Trophoblast cell (in vitro differentiated cells and primary cell): ENCODE measurements around the gene RPP25. TPM values are rescaled to one million over a fixed set of nuclear protein-coding genes. Genes with fewer than 3 reads are reported as not detected.

Source experiments
- DNase-seq, 2 donors: peaks; one replicate each; pipeline ENCODE4 v3.0.0-alpha.2; 2016
- H2AFZ ChIP-seq: 2 replicates; pipeline ENCODE4 v1.6.1; 2013; ENCODE audit warnings: low read length, moderate library complexity, mild to moderate bottlenecking; ENCODE audit not compliant: insufficient read depth, poor library complexity
- H2AK5ac ChIP-seq: 2 replicates; pipeline ENCODE4 v1.6.1; 2013; ENCODE audit warnings: mild to moderate bottlenecking, low read length
- H2BK120ac ChIP-seq: 2 replicates; pipeline ENCODE4 v1.6.1; 2013; ENCODE audit warnings: low read length, mild to moderate bottlenecking, moderate library complexity; ENCODE audit not compliant: insufficient read depth, poor library complexity
- H2BK12ac ChIP-seq: 2 replicates; pipeline ENCODE4 v1.6.1; 2013; ENCODE audit warnings: mild to moderate bottlenecking, low read length, moderate library complexity
- H2BK5ac ChIP-seq: 2 replicates; pipeline ENCODE4 v1.6.1; 2013; ENCODE audit warnings: low read length, low read depth, moderate library complexity, mild to moderate bottlenecking; ENCODE audit not compliant: poor library complexity
- H3K14ac ChIP-seq: 2 replicates; pipeline ENCODE4 v1.6.1; 2013; ENCODE audit warnings: mild to moderate bottlenecking, low read length
- H3K18ac ChIP-seq: 2 replicates; pipeline ENCODE4 v1.6.1; 2013; ENCODE audit warnings: mild to moderate bottlenecking, low read length
- H3K23ac ChIP-seq: 2 replicates; pipeline ENCODE4 v1.6.1; 2013; ENCODE audit warnings: low read length
- H3K27ac ChIP-seq: 2 replicates; pipeline ENCODE4 v1.5.1; 2013; ENCODE audit warnings: low read depth, mild to moderate bottlenecking, inconsistent platforms, low read length, moderate library complexity
- H3K27me3 ChIP-seq: 2 replicates; pipeline ENCODE4 v1.6.1; 2013; ENCODE audit warnings: inconsistent platforms, mild to moderate bottlenecking, low read length, moderate library complexity; ENCODE audit not compliant: insufficient read depth
- H3K36me3 ChIP-seq, 2 experiments: 1 replicate in 1 of 2; 2 replicates in 1 of 2; pipeline ENCODE4 v1.6.1; 2013; ENCODE audit warnings: low read length in 2 of 2, mild to moderate bottlenecking in 2 of 2, moderate library complexity in 1 of 2; ENCODE audit not compliant: insufficient read depth in 2 of 2, control insufficient read depth in 1 of 2
- H3K4ac ChIP-seq: 2 replicates; pipeline ENCODE4 v1.6.1; 2013; ENCODE audit warnings: low read depth, mild to moderate bottlenecking, low read length, moderate library complexity
- H3K4me1 ChIP-seq, 2 experiments: 1 replicate in 1 of 2; 2 replicates in 1 of 2; pipeline ENCODE4 v1.6.1; 2013; ENCODE audit warnings: low read length in 2 of 2, mild to moderate bottlenecking in 2 of 2, moderate library complexity in 1 of 2; ENCODE audit not compliant: insufficient read depth in 2 of 2, control insufficient read depth in 1 of 2
- H3K4me2 ChIP-seq: 2 replicates; pipeline ENCODE4 v1.6.1; 2013; ENCODE audit warnings: inconsistent platforms, mild to moderate bottlenecking, low read length, moderate library complexity
- H3K4me3 ChIP-seq: 2 replicates; pipeline ENCODE4 v1.5.1; 2013; ENCODE audit warnings: mild to moderate bottlenecking, low read depth, low read length, inconsistent platforms
- H3K79me1 ChIP-seq: one replicate; pipeline ENCODE4 v1.6.1; 2013; ENCODE audit warnings: low read length
- H3K79me2 ChIP-seq: 2 replicates; pipeline ENCODE4 v1.6.1; 2013; ENCODE audit warnings: low read length, mild to moderate bottlenecking; ENCODE audit not compliant: control insufficient read depth, insufficient read depth, poor library complexity
- H3K9ac ChIP-seq: 2 replicates; pipeline ENCODE4 v1.6.1; 2013; ENCODE audit warnings: mild to moderate bottlenecking, low read length
- H3K9me3 ChIP-seq: 2 replicates; pipeline ENCODE4 v1.6.1; 2013; ENCODE audit warnings: low read depth, mild to moderate bottlenecking, control low read depth, inconsistent platforms, low read length; ENCODE audit not compliant: insufficient read depth
- H4K12ac ChIP-seq: 2 replicates; pipeline ENCODE4 v1.6.1; 2013; ENCODE audit warnings: low read depth, mild to moderate bottlenecking, low read length, moderate library complexity
- H4K8ac ChIP-seq: 2 replicates; pipeline ENCODE4 v1.6.1; 2013; ENCODE audit warnings: low read depth, mild to moderate bottlenecking, low read length, moderate library complexity
- H4K91ac ChIP-seq: one replicate; pipeline ENCODE4 v1.6.1; 2013; ENCODE audit warnings: low read depth, mild to moderate bottlenecking, low read length, moderate library complexity
- WGBS: extraction: QIAGEN DNeasy Blood & Tissue Kit; methylation state at CpG from one replicate; pipeline ENCODE4 v1.1.7; 2013; ENCODE audit warnings: missing lambda C conversion rate; ENCODE audit not compliant: insufficient read length, insufficient coverage; ENCODE audit errors: extremely low coverage; 5-methylcytosine and 5-hydroxymethylcytosine counted together
- polyA plus RNA-seq: library from polyadenylated mRNA; stranded (reverse); fragments of 200-250 nt; gene quantifications from 2 replicates; pipeline ENCODE4 v1.2.3, GENCODE V29; 2013

The RPP25 gene, protein sequence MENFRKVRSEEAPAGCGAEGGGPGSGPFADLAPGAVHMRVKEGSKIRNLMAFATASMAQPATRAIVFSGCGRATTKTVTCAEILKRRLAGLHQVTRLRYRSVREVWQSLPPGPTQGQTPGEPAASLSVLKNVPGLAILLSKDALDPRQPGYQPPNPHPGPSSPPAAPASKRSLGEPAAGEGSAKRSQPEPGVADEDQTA
- 0.19 and 0.22 TPM in 2 replicates for polyA plus RNA-seq

DNA sequence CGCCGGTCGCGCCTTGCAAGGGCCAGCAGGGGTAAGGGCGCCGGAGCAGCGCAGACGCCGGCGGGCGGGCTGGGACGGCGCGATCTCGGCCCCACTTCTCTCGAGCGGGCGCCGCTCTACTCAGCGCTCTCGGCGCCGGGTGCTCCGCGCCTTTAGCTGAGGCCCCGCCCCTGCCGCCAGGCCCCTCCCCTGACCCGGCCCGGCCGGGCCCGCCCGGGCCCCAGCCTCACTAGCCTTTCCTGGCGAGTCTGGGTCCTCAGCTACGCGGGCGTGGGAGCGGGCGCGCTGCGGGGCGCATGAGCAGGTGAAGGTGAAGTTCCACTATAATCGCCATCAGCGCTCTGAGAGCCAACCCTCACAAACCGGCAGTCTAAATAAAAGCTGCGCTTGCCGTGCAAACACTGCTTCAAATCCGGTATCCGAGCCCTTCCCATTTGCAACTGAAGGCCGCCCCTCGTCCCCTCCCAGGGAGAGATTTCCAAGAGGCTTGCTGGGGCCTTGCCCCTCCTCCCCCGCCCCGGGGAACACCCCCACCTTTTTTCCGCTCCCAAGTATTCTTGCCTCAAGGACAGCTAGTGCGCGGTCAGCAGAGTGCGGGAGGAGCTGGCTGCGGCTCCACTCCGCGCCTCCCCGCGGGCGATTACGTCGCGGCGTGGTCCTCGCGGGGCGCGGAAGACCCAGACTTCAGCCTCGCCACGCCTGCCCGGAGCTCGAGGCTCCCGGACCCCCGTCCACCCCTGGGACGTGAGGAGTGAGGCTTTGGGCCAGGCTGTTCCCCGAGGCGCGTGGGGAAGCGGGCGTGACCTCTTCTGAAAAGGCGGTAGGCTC, at the start of gene RPP25:
TSS of gene RPP25 (minus strand) at position 125 of the 828 bp plus-strand sequence. CDS start 189 bp downstream, outside the sequence.
- Histone ChIP-seq H3K14ac (no peak within 1 kb of the TSS), H4K8ac (peak within 1 kb of the TSS; percentile 21), H3K23ac (no peak within 1 kb of the TSS), H3K4me1 (peaks cover 13 to 14% of the 10 kb centered on the region in 2 experiments), H3K79me1 (no peaks in the 10 kb centered on the region), H2AK5ac (no peak within 1 kb of the TSS), H3K9ac (no peak within 1 kb of the TSS), H2BK120ac (no peak within 1 kb of the TSS), H2BK12ac (no peak within 1 kb of the TSS), H3K18ac (no peak within 1 kb of the TSS), H3K27ac (no peak within 1 kb of the TSS), H3K4ac (no peak within 1 kb of the TSS), H3K4me2 (peak within 1 kb of the TSS; percentile 98), H3K27me3 (peaks cover 51% of the 10 kb centered on the region), H3K36me3 (no peaks in the 10 kb centered on the region), H3K4me3 (peak within 1 kb of the TSS; percentile 65), H3K9me3 (peaks cover 4% of the 10 kb centered on the region), H2AFZ (peak within 1 kb of the TSS; percentile 56), H2BK5ac (no peak within 1 kb of the TSS), H4K12ac (no peak within 1 kb of the TSS), H3K79me2 (no peaks in the 10 kb centered on the region), H4K91ac (no peak within 1 kb of the TSS)
- peak; percentile 68 to 79 for DNase-seq
- no CpG with 5 or more reads among the region's 83 CpGs for WGBS

- no peak overlapping the region for H3K27ac ChIP-seq
- no peak overlapping the region for H2AK5ac ChIP-seq
- no peak overlapping the region for H2BK12ac ChIP-seq
- no peak overlapping the region for H3K14ac ChIP-seq
- no peaks in the 10 kb centered on the region for H3K79me1 ChIP-seq
- no peak overlapping the region for H3K4me3 ChIP-seq
- H3K9me3 ChIP-seq, result peaks cover 2% of the 10 kb centered on the region
- no peak overlapping the region for H3K9ac ChIP-seq
- no peaks in the 10 kb centered on the region for H3K36me3 ChIP-seq
- no peaks in the 10 kb centered on the region for H3K79me2 ChIP-seq
- no peak for DNase-seq
- no peak overlapping the region for H2BK5ac ChIP-seq
- no peaks in the 10 kb centered on the region for H3K4me1 ChIP-seq
- H3K4me2 ChIP-seq, result no peak overlapping the region
- no CpG with 5 or more reads among the region's 7 CpGs for WGBS
- no peak overlapping the region for H4K91ac ChIP-seq
- H3K23ac ChIP-seq, result no peak overlapping the region
- H4K8ac ChIP-seq, result no peak overlapping the region
- H3K27me3 ChIP-seq, result no peaks in the 10 kb centered on the region
- H4K12ac ChIP-seq, result no peak overlapping the region
- H3K4ac ChIP-seq, result no peak overlapping the region
- no peak overlapping the region for H3K18ac ChIP-seq
- no peak overlapping the region for H2BK120ac ChIP-seq
- no peak overlapping the region for H2AFZ ChIP-seq
These were observed 45.8 kb upstream of the RPP25 start for GRCh38 chr15:75002398-75002797.

- no peak overlapping the region for H2BK120ac ChIP-seq
- no peak overlapping the region for H3K14ac ChIP-seq
- H4K8ac ChIP-seq, result no peak overlapping the region
- H3K4me2 ChIP-seq, result no peak overlapping the region
- H3K18ac ChIP-seq, result no peak overlapping the region
- H2AFZ ChIP-seq, result no peak overlapping the region
- no peaks in the 10 kb centered on the region for H3K79me1 ChIP-seq
- no peak overlapping the region for H3K27ac ChIP-seq
- H3K4ac ChIP-seq, result no peak overlapping the region
- no peaks in the 10 kb centered on the region for H3K36me3 ChIP-seq
- no peaks in the 10 kb centered on the region for H3K4me1 ChIP-seq
- H4K91ac ChIP-seq, result no peak overlapping the region
- H3K79me2 ChIP-seq, result no peaks in the 10 kb centered on the region
- no peak overlapping the region for H3K9ac ChIP-seq
- no peak overlapping the region for H3K23ac ChIP-seq
- H3K27me3 ChIP-seq, result peaks cover 4% of the 10 kb centered on the region
- H4K12ac ChIP-seq, result no peak overlapping the region
- DNase-seq, result no peak
- H3K9me3 ChIP-seq, result peaks cover 2% of the 10 kb centered on the region
- H2BK12ac ChIP-seq, result no peak overlapping the region
- WGBS, result no CpG with 5 or more reads among the region's 6 CpGs
- no peak overlapping the region for H3K4me3 ChIP-seq
- H2BK5ac ChIP-seq, result no peak overlapping the region
- H2AK5ac ChIP-seq, result no peak overlapping the region
These were observed 44.7 kb upstream of the RPP25 start for GRCh38 chr15:75001310-75001709.

DNA sequence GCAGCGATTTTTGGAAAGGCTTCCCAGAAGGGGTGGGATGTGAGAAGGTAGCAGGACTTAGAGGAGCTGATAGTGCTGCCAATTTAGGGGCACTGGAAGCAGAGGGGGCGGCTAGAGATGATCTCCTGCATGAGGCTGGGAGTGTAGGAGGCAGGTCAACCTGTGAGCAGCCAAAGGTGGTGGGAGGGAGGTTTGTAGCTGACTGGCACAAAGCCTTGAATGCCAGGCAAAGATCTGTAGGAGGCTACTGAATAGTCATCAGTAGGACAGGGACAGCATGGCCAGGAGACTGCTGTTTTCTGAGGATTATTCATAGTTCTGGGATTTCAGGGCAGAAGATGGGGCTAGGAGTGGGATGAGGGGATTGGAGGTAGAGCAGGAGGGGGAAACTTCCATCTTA, 41.0 kb upstream of the RPP25 start:
- no peak overlapping the region for H2BK120ac ChIP-seq
- no peak overlapping the region for H3K4me2 ChIP-seq
- H3K36me3 ChIP-seq, result no peaks in the 10 kb centered on the region
- H4K91ac ChIP-seq, result no peak overlapping the region
- peaks cover 2% of the 10 kb centered on the region for H3K9me3 ChIP-seq
- no peak overlapping the region for H3K4me3 ChIP-seq
- DNase-seq, result no peak
- H3K23ac ChIP-seq, result no peak overlapping the region
- H2BK12ac ChIP-seq, result no peak overlapping the region
- no peaks in the 10 kb centered on the region for H3K79me1 ChIP-seq
- H3K4me1 ChIP-seq, result peaks cover 3 to 6% of the 10 kb centered on the region in 2 experiments
- no CpG with 5 or more reads among the region's 2 CpGs for WGBS
- H4K12ac ChIP-seq, result no peak overlapping the region
- peaks cover 9% of the 10 kb centered on the region for H3K27me3 ChIP-seq
- H2BK5ac ChIP-seq, result no peak overlapping the region
- no peak overlapping the region for H3K18ac ChIP-seq
- no peak overlapping the region for H3K4ac ChIP-seq
- no peak overlapping the region for H2AK5ac ChIP-seq
- no peaks in the 10 kb centered on the region for H3K79me2 ChIP-seq
- no peak overlapping the region for H3K27ac ChIP-seq
- H3K9ac ChIP-seq, result no peak overlapping the region
- no peak overlapping the region for H3K14ac ChIP-seq
- no peak overlapping the region for H4K8ac ChIP-seq
- H2AFZ ChIP-seq, result no peak overlapping the region
